GM12874 (cell line): Measurements from ENCODE around the gene RHO.

ENCODE experiments used
- TF ChIP-seq, protein P1 (sequence below): IDR thresholded peaks from 2 replicates; pipeline ENCODE4 v1.5.1; 2011; ENCODE audit warnings: low read depth, mild to moderate bottlenecking, control low read depth, low read length, moderate library complexity; ENCODE audit not compliant: insufficient read depth

Gene RHO

DNA sequence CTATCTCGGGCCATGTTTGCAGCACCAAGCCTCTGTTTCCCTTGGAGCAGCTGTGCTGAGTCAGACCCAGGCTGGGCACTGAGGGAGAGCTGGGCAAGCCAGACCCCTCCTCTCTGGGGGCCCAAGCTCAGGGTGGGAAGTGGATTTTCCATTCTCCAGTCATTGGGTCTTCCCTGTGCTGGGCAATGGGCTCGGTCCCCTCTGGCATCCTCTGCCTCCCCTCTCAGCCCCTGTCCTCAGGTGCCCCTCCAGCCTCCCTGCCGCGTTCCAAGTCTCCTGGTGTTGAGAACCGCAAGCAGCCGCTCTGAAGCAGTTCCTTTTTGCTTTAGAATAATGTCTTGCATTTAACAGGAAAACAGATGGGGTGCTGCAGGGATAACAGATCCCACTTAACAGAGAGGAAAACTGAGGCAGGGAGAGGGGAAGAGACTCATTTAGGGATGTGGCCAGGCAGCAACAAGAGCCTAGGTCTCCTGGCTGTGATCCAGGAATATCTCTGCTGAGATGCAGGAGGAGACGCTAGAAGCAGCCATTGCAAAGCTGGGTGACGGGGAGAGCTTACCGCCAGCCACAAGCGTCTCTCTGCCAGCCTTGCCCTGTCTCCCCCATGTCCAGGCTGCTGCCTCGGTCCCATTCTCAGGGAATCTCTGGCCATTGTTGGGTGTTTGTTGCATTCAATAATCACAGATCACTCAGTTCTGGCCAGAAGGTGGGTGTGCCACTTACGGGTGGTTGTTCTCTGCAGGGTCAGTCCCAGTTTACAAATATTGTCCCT, 1.2 kb downstream of the RHO start:
- TF ChIP-seq, protein P1, sequence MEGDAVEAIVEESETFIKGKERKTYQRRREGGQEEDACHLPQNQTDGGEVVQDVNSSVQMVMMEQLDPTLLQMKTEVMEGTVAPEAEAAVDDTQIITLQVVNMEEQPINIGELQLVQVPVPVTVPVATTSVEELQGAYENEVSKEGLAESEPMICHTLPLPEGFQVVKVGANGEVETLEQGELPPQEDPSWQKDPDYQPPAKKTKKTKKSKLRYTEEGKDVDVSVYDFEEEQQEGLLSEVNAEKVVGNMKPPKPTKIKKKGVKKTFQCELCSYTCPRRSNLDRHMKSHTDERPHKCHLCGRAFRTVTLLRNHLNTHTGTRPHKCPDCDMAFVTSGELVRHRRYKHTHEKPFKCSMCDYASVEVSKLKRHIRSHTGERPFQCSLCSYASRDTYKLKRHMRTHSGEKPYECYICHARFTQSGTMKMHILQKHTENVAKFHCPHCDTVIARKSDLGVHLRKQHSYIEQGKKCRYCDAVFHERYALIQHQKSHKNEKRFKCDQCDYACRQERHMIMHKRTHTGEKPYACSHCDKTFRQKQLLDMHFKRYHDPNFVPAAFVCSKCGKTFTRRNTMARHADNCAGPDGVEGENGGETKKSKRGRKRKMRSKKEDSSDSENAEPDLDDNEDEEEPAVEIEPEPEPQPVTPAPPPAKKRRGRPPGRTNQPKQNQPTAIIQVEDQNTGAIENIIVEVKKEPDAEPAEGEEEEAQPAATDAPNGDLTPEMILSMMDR, result no peak

DNA sequence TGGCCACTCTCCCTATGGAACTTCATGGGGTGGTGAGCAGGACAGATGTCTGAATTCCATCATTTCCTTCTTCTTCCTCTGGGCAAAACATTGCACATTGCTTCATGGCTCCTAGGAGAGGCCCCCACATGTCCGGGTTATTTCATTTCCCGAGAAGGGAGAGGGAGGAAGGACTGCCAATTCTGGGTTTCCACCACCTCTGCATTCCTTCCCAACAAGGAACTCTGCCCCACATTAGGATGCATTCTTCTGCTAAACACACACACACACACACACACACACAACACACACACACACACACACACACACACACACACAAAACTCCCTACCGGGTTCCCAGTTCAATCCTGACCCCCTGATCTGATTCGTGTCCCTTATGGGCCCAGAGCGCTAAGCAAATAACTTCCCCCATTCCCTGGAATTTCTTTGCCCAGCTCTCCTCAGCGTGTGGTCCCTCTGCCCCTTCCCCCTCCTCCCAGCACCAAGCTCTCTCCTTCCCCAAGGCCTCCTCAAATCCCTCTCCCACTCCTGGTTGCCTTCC, 1.9 kb downstream of the RHO start:
- TF ChIP-seq, protein P1, result no peak

DNA sequence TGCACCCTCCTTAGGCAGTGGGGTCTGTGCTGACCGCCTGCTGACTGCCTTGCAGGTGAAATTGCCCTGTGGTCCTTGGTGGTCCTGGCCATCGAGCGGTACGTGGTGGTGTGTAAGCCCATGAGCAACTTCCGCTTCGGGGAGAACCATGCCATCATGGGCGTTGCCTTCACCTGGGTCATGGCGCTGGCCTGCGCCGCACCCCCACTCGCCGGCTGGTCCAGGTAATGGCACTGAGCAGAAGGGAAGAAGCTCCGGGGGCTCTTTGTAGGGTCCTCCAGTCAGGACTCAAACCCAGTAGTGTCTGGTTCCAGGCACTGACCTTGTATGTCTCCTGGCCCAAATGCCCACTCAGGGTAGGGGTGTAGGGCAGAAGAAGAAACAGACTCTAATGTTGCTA, 2.4 kb downstream of the RHO start:
- TF ChIP-seq, protein P1, result no peak

DNA sequence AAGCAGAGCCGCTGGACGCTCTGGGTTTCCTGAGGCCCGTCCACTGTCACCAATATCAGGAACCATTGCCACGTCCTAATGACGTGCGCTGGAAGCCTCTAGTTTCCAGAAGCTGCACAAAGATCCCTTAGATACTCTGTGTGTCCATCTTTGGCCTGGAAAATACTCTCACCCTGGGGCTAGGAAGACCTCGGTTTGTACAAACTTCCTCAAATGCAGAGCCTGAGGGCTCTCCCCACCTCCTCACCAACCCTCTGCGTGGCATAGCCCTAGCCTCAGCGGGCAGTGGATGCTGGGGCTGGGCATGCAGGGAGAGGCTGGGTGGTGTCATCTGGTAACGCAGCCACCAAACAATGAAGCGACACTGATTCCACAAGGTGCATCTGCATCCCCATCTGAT, 3.3 kb downstream of the RHO start:
- TF ChIP-seq, protein P1, result no peak

DNA sequence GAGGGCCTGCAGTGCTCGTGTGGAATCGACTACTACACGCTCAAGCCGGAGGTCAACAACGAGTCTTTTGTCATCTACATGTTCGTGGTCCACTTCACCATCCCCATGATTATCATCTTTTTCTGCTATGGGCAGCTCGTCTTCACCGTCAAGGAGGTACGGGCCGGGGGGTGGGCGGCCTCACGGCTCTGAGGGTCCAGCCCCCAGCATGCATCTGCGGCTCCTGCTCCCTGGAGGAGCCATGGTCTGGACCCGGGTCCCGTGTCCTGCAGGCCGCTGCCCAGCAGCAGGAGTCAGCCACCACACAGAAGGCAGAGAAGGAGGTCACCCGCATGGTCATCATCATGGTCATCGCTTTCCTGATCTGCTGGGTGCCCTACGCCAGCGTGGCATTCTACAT, 3.8 kb downstream of the RHO start:
- TF ChIP-seq, protein P1, result no peak

DNA sequence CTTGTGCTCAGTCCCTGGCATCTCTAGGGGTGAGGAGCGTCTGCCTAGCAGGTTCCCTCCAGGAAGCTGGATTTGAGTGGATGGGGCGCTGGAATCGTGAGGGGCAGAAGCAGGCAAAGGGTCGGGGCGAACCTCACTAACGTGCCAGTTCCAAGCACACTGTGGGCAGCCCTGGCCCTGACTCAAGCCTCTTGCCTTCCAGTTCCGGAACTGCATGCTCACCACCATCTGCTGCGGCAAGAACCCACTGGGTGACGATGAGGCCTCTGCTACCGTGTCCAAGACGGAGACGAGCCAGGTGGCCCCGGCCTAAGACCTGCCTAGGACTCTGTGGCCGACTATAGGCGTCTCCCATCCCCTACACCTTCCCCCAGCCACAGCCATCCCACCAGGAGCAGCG, 5.0 kb downstream of the RHO start:
- TF ChIP-seq, protein P1, result no peak

DNA sequence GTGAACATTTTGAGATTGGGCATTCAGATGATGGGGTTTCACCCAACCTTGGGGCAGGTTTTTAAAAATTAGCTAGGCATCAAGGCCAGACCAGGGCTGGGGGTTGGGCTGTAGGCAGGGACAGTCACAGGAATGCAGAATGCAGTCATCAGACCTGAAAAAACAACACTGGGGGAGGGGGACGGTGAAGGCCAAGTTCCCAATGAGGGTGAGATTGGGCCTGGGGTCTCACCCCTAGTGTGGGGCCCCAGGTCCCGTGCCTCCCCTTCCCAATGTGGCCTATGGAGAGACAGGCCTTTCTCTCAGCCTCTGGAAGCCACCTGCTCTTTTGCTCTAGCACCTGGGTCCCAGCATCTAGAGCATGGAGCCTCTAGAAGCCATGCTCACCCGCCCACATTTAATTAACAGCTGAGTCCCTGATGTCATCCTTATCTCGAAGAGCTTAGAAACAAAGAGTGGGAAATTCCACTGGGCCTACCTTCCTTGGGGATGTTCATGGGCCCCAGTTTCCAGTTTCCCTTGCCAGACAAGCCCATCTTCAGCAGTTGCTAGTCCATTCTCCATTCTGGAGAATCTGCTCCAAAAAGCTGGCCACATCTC, 6.1 kb downstream of the RHO start:
- TF ChIP-seq, protein P1, result no peak
